Neural cell (in vitro differentiated cells): ENCODE data around the gene HEMK1.

Experiments used
- CTCF ChIP-seq: fragments of 450-650 bp; IDR thresholded peaks from 2 replicates; pipeline ENCODE4 v1.5.1; 2014; ENCODE audit warnings: antibody characterized with exemption, mild to moderate bottlenecking, moderate library complexity; ENCODE audit not compliant: poor library complexity, severe bottlenecking
- EZH2 ChIP-seq: fragments of 200-600, 300-800 bp; shearing (Covaris generic), sonication (generic); IDR thresholded peaks from 2 replicates; pipeline ENCODE4 v1.6.1; 2014; ENCODE audit warnings: antibody characterized with exemption, low read length, borderline replicate concordance, mild to moderate bottlenecking; ENCODE audit not compliant: insufficient read depth, poor library complexity, severe bottlenecking
- POLR2AphosphoS5 ChIP-seq: IDR thresholded peaks from 2 replicates; pipeline ENCODE4 v1.6.1; 2012
- REST ChIP-seq: IDR thresholded peaks from 2 replicates; pipeline ENCODE4 v1.6.1; 2012; ENCODE audit warnings: borderline replicate concordance

- no peak for TF ChIP-seq REST
- no peak for TF ChIP-seq CTCF
- TF ChIP-seq EZH2, result no peak
- TF ChIP-seq POLR2AphosphoS5, result no peak
These were observed 43.0 kb downstream of the HEMK1 start for GRCh38 chr3:50612234-50612882.
